ENCODE results near the gene PER1. TPM values are rescaled to one million over a fixed set of nuclear protein-coding genes. Genes with fewer than 3 reads are reported as not detected.

PER1 gene
- total and polyA plus RNA-seq, 9 of the 15 experiments (the other 6 are each of a cell fraction or from before 2014, with no cell fraction given) = 0.13 to 26.0 (median 3.4) TPM

DNA sequence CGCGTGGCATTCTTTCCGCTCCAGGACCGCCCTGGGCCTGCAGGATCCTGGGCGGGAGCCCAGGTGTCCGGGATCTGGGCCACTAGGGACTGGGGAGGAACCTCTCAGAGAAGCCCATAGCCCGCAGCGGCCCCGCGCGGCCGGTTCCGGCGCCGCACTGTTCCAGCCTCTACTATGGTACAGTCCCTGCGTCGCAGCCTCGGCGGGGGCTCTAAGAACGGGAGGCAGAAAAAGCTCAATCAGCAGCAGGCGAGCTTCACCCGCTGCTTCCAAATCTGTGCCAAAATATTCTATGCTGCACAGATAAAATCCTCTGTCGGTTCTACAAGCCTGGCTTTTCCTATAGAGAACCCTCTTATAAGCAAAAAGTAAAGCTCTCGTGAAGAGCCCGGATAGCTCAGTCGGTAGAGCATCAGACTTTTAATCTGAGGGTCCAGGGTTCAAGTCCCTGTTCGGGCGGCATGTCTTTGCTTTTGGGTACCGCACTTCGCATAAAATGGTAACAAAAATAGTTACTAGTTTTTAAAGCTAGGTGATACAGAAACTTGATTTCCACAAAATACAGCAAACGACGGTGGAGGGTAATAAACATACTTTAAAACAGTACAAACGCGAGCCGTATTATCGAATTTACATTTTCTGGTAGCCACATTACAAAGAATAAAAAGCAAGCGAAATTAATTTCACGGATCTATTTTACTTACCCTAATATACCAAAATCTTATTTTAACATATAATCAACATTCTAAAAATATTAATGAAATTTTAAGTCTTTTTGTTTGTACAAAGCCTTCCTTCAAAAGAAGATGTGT is 33.2 kb downstream of the PER1 start (continued):
- no peak for TF ChIP-seq NFE2L1 (tag; IDR thresholded peaks at IDR 0.05; ENCODE audit: borderline replicate concordance, low read depth)
- TF ChIP-seq, protein P1, sequence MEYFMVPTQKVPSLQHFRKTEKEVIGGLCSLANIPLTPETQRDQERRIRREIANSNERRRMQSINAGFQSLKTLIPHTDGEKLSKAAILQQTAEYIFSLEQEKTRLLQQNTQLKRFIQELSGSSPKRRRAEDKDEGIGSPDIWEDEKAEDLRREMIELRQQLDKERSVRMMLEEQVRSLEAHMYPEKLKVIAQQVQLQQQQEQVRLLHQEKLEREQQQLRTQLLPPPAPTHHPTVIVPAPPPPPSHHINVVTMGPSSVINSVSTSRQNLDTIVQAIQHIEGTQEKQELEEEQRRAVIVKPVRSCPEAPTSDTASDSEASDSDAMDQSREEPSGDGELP (CRISPR knock-in tag; IDR thresholded peaks at IDR 0.05; ENCODE audit: borderline replicate concordance) = peak; percentile 65; the same call in 1 of the 2 replicates
- peak; percentile 92 for TF ChIP-seq POLR3A (IDR thresholded peaks at IDR 0.05; ENCODE audit: borderline replicate concordance, extremely low read depth, insufficient read depth, insufficient read length)
- TF ChIP-seq CREB1 (IDR thresholded peaks at IDR 0.05) = no peak
- TF ChIP-seq CREB1 (CRISPR knock-in tag; IDR thresholded peaks at IDR 0.05) = 0 out of 2 replicates have a peak, but pooled peaks have one; percentile 28
- TF ChIP-seq POLR3G (IDR thresholded peaks at IDR 0.05; ENCODE audit: extremely low read depth, insufficient read length, insufficient replicate concordance) = peak; percentile 59
- TF ChIP-seq CC2D1A (IDR thresholded peaks at IDR 0.05) = 0 out of 2 replicates have a peak, but pooled peaks have one; percentile 30
- TF ChIP-seq, protein P2, sequence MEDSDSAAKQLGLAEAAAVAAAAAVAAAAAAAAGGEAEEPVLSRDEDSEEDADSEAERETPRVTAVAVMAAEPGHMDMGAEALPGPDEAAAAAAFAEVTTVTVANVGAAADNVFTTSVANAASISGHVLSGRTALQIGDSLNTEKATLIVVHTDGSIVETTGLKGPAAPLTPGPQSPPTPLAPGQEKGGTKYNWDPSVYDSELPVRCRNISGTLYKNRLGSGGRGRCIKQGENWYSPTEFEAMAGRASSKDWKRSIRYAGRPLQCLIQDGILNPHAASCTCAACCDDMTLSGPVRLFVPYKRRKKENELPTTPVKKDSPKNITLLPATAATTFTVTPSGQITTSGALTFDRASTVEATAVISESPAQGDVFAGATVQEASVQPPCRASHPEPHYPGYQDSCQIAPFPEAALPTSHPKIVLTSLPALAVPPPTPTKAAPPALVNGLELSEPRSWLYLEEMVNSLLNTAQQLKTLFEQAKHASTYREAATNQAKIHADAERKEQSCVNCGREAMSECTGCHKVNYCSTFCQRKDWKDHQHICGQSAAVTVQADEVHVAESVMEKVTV (CRISPR knock-in tag; IDR thresholded peaks at IDR 0.05) = 0 out of 2 replicates have a peak, but pooled peaks have one; percentile 30
- TF ChIP-seq GATAD2B (IDR thresholded peaks at IDR 0.05; ENCODE audit: borderline replicate concordance) = peak; percentile 46; the same call in 1 of the 2 replicates
- TF ChIP-seq, protein P3, sequence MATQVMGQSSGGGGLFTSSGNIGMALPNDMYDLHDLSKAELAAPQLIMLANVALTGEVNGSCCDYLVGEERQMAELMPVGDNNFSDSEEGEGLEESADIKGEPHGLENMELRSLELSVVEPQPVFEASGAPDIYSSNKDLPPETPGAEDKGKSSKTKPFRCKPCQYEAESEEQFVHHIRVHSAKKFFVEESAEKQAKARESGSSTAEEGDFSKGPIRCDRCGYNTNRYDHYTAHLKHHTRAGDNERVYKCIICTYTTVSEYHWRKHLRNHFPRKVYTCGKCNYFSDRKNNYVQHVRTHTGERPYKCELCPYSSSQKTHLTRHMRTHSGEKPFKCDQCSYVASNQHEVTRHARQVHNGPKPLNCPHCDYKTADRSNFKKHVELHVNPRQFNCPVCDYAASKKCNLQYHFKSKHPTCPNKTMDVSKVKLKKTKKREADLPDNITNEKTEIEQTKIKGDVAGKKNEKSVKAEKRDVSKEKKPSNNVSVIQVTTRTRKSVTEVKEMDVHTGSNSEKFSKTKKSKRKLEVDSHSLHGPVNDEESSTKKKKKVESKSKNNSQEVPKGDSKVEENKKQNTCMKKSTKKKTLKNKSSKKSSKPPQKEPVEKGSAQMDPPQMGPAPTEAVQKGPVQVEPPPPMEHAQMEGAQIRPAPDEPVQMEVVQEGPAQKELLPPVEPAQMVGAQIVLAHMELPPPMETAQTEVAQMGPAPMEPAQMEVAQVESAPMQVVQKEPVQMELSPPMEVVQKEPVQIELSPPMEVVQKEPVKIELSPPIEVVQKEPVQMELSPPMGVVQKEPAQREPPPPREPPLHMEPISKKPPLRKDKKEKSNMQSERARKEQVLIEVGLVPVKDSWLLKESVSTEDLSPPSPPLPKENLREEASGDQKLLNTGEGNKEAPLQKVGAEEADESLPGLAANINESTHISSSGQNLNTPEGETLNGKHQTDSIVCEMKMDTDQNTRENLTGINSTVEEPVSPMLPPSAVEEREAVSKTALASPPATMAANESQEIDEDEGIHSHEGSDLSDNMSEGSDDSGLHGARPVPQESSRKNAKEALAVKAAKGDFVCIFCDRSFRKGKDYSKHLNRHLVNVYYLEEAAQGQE (IDR thresholded peaks at IDR 0.05; ENCODE audit: borderline replicate concordance) = peak; percentile 46; the same call in 1 of the 2 replicates
- TF ChIP-seq, protein P3 (CRISPR knock-in tag; IDR thresholded peaks at IDR 0.05; ENCODE audit: low read depth) = no peak
- TF ChIP-seq BRD9 (IDR thresholded peaks at IDR 0.05; ENCODE audit: low read depth, partially characterized antibody) = peak; percentile 97
- TF ChIP-seq, protein P4, sequence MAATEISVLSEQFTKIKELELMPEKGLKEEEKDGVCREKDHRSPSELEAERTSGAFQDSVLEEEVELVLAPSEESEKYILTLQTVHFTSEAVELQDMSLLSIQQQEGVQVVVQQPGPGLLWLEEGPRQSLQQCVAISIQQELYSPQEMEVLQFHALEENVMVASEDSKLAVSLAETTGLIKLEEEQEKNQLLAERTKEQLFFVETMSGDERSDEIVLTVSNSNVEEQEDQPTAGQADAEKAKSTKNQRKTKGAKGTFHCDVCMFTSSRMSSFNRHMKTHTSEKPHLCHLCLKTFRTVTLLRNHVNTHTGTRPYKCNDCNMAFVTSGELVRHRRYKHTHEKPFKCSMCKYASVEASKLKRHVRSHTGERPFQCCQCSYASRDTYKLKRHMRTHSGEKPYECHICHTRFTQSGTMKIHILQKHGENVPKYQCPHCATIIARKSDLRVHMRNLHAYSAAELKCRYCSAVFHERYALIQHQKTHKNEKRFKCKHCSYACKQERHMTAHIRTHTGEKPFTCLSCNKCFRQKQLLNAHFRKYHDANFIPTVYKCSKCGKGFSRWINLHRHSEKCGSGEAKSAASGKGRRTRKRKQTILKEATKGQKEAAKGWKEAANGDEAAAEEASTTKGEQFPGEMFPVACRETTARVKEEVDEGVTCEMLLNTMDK (IDR thresholded peaks at IDR 0.05; ENCODE audit: borderline replicate concordance, insufficient read depth, low read depth, low read length, poor library complexity, severe bottlenecking) = peak; percentile 31

Data from K562 (cell line).